ENCODE measurements around the gene MAP3K13. TPM values are rescaled to one million over a fixed set of nuclear protein-coding genes. Genes with fewer than 3 reads are reported as not detected.
"Not testable (repeated sequence)": the region's sequence is repeated elsewhere in the genome, so short reads cannot be mapped to it uniquely, and the experiment has no call there.

MAP3K13 gene
- total RNA-seq, 2 donors from 2014 or later: 20.7 to 24.7 TPM

DNA sequence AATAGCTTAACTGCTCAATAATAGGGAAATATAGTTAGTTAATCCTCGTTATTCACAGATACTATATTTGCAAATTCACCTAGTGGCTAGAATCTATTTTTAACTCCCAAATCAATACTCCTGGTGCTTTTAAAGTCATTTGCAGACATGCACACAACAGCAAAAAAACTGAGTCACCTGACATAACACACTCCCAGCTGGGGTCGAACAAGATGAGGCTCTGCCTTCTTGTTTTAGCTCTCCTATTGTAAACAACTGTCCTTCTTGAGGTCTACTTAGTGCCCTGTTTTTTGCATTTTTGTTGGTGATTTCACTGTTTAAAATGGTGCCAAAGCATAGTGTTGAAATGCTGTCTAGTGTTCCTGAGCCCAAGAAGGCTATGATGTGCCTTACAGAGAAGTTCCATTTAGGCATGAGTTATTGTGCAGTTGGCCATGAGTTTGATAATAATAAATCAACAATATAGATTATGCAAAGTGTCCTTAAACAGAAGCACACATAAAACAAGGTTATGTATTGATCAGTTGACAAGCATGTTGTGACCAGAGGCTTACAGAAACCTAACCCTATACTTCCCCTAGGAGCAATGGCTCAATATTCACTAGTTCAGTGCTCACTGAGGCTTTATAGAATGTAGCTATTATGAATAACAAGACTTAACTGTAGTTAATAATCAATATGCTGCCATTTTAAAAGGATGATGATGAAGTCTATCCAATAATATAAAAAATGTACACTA is 18.6 kb downstream of the MAP3K13 start:
- intact Hi-C loops (cut with DNase I): no loop called here
- DNase-seq (ENCODE audit: low spot score): no peak

GRCh38 chr3:185382154-185382553 is 19.2 kb downstream of the MAP3K13 start:
- no peak for DNase-seq (ENCODE audit: low spot score)
- intact Hi-C loops (cut with DNase I): no loop called here

DNA sequence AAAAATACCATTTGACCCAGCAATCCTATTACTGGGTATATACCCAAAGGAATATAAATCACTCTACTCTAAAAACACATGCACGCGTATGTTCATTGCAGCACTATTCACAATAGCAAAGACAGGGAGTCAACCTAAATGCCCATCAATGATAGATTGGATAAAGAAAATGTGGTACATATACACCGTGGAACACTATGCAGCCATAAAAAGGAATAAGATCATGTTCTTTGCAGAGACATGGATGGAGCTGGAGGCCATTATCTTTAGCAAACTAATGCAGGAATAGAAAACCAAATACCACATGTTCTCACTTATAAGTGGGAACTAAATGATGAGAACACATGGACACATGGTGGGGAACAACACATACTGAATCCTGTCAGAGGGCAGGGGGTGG is 23.6 kb downstream of the MAP3K13 start:
- intact Hi-C loops (cut with DNase I); DNase-seq (ENCODE audit: low spot score): not testable (repeated sequence)

DNA sequence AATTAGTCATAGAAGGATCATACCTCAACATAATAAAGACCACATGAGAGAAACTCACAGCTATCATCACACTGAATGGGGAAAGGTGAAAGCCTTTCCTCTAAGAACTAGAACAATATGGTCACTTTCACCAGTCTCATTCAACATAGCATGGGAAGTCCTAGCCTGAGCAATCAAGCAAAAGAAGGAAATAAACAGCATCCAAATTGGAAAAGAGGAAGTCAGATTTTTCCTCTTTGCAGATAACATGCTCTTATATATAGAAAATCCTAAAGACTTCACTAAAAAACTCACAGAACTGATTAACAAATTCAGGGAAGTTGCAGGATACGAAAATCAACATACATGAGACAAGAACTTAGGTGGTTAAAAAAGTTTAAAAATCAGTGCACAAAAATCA is 24.7 kb downstream of the MAP3K13 start:
- intact Hi-C loops (cut with DNase I): no loop called here
- DNase-seq (ENCODE audit: low spot score): no peak

GRCh38 chr3:185393055-185393454 is 30.1 kb downstream of the MAP3K13 start:
- intact Hi-C loops (cut with DNase I): no loop called here
- DNase-seq (ENCODE audit: low spot score): no peak

DNA sequence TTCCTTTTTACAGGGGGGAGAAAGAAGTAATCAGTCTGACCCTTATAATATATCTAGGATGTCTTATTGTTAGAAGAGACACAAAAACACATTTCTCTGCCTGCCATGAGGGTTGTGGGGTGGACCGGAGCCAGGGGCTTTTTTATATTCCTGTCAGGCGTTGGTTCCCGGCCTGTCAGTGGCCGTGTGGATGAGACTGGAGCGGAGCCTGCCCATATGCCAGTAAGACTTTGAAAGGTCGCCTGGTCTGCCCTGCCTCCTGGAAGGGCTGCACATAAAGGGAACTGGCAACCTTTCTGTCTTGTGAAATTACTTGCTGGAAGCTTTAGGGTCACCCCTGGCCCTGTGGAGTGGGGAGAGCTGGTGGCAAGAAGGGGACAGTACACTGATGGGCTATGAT is 34.7 kb downstream of the MAP3K13 start:
- intact Hi-C loops (cut with DNase I): no loop called here
- DNase-seq (ENCODE audit: low spot score): no peak

DNA sequence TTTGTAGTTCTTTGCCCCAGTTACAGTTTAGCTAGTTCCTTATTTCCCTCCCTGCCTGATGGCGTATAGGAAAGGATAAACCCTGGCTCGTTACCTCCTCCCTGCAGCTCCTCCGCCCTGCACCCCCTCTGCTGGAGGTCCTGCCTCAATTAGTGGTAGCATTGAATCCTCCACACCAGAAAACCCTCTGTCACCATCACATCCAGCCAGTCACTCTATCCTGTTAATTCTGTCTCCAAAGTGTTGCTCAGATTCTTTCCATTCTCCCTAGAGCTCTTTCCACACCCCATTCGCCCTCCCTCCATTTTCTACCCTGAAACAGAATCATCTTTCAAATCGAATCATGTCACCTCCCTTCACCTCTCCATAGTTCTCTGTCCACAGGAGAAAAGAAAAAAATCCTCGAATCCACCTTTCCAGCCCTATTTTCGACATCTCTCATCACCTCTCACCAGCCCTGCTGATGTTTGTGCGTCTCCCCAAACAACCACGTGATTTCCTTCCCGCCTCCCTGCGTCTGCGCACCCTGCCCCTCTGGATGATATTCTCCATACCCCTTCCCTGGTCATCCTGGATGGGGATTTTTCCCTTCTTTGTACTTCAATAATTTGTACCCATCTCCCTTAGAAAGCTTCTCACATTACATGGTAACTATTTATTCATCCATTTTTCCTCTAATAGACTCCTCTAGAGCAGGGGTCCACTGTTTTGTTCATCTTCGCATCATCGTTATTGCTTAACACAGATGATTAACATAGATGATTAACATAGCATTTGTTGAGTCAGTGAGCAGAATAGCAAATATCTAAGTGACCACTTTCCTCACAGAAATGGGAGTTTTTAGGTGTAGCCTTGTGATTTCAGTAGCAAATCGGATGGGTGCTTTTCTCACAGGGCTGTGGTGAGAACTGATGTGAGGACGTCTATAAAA is 37.1 kb downstream of the MAP3K13 start:
- intact Hi-C loops (cut with DNase I): no loop called here
- DNase-seq (ENCODE audit: low spot score): no peak

GRCh38 chr3:185400866-185401265 is 37.9 kb downstream of the MAP3K13 start:
- intact Hi-C loops (cut with DNase I): no loop called here
- no peak for DNase-seq (ENCODE audit: low spot score)

DNA sequence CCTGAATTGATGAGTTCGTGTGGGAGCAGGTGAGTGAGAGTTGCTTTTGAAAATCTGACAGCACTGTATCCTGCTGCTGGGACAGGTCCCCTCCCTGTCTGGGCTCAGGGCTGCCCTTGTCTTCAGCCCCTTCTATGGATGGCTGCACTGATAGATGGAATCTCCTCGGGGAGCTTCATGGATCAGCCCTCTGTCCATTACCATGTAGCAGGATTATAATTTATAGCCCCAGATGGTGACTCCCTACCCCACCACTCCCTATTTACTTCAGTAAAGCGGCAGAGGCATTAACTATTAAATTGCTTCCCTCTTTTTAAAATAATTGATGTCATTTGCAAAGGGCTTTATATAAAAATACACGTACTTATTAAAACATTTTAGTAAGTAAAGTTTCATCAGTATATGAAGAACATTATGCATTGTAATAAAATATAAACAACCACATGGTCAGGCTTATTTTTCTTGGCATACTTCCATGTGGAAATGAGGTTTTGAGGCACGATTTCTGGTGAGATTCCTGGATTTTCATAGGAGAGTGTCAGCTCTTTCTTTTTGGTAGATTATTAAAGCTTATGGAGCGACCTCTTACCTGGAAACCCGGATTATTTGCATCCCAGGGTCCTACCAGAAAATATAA is 38.5 kb downstream of the MAP3K13 start:
- no peak for DNase-seq (ENCODE audit: low spot score)
- intact Hi-C loops (cut with DNase I): no loop called here

DNA sequence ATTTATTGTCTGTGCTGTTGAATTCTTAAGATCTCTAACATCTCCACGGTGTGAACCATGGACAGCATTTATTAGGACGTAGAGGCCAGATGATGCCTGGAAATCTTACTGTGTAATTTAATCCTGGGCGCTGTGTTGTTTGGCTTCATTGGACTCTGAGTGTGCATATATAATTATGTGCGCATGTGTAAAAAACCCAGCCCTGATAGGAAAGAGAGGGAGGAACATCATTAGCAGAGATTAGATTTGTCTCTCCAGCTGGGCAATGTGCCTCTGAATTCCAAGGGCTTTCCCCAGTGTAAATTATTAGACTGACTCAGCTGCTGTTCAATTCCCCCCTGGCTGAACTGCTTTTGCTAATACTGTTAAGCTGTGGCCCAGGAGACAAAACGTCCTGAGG is 39.6 kb downstream of the MAP3K13 start:
- no peak for DNase-seq (ENCODE audit: low spot score)
- intact Hi-C loops (cut with DNase I): no loop called here

- intact Hi-C loops (cut with DNase I): no loop called here
- DNase-seq (ENCODE audit: low spot score): no peak
These were observed 40.1 kb downstream of the MAP3K13 start for GRCh38 chr3:185403002-185403401.

DNA sequence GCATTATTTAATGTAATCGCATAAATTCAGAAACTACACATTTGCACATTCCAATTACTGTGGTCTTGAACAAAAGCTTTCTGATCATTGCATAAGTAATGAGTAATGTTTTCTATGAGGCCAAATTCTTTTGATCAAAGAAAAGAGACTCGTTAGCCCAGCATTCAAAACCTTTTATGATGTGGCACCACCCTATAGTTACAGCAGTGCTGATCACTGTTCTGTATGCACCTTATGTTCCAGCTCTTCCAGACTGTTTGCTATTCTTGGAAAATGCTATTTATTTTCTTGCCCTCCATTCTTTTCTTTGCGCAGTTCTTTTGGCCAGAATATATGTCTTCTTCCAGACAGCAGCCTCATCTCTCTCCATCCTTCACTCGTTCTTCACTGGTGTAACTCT is 42.3 kb downstream of the MAP3K13 start:
- intact Hi-C loops (cut with DNase I): no loop called here
- no peak for DNase-seq (ENCODE audit: low spot score)

- intact Hi-C loops (cut with DNase I): no loop called here
- no peak for DNase-seq (ENCODE audit: low spot score)
These were observed 42.7 kb downstream of the MAP3K13 start for GRCh38 chr3:185405664-185406063.

GRCh38 chr3:185406121-185406620 is 43.2 kb downstream of the MAP3K13 start:
- no peak for DNase-seq (ENCODE audit: low spot score)
- intact Hi-C loops (cut with DNase I): no loop called here

DNA sequence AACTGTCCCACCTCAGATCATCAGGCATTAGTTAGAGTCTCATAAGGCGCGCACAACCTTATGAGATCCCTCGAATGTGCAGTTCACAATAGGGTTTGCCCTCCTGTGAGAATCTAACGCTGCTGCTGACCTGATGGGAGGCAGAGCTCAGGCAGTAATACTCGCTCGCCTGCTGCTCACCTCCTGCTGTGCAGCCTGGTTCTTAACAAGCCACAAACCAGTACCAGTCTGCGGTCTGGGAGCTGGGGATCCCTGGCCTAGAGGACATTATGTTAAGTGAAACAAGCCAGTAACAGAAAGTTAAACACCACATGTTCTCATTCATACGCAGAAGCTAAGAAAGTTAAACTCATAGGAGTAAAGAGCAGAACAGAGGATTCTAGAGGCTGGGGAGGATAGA is 47.0 kb downstream of the MAP3K13 start:
- intact Hi-C loops (cut with DNase I): no loop called here

DNA sequence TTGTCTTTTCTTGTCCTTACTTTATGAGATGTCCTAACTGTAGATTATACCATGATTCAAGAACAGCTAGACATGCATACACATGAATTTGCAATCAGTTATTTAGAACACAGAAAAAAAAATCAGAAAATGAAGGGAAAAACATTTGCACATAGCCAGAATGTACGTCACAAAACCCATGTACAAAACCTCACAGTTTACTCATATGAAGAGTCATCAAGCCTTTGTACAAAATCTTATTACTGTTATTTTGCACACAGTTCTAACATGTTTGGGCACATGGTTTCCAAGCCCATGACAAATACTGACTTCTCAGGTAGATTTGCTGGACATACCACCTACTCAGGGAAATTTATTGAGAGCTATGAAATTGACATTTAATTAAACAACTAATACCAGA is 48.2 kb downstream of the MAP3K13 start:
- intact Hi-C loops (cut with DNase I): no loop called here
- DNase-seq (ENCODE audit: low spot score): no peak

More for the DNA sequence above, 47.0 kb downstream of the MAP3K13 start:
- no peak for DNase-seq (ENCODE audit: low spot score)

DNA sequence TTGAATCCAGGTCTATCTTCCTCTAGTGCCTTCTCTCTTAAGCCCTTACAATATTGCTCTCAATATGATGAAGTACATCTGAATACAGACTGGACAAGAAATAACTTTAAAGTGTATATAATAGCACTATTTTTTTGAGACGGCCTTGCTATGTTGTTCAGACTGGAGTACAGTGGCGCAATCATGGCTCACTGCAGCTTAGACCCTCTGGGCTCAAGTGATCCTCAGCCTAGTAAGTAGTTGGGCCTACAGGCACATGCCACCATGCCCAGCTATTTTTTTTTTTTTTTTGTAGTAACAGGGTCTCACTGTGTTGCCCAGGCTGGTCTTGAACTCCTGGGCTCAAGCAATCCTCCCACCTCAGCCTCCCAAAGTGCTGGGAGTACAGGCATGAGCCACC is 53.6 kb downstream of the MAP3K13 start:
- no peak for DNase-seq (ENCODE audit: low spot score)
- intact Hi-C loops (cut with DNase I): no loop called here

DNA sequence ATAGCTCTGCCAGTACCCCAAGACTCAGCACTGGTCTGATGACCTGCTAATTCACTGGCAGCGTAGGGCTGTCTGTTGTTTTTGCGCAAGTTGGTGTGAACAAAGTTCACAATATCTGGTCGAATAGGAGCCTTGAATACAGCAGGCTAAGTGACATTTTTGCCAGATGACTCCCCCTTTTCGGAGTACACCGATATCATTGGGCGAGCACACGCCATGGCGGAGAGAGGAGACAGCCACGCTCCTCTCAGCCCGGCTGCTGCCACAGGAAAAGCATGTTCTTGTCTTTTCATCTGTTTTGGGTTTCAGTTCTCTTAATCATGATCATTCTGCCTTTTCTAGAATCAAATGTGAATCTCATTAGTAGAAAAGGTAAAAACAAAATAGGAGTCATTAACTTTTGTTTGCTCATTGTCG is 55.6 kb downstream of the MAP3K13 start:
- intact Hi-C loops (cut with DNase I); DNase-seq (ENCODE audit: low spot score): not testable (repeated sequence)

- no peak for DNase-seq (ENCODE audit: low spot score)
These were observed 57.8 kb downstream of the MAP3K13 start for GRCh38 chr3:185420762-185421161.

More at GRCh38 chr3:185420762-185421161, 57.8 kb downstream of the MAP3K13 start:
- intact Hi-C loops (cut with DNase I): no loop called here

All from posterior vena cava (tissue), 2 donors.